SH-SY5Y (cell line): ENCODE data around the gene SPATA46.

Experiments used
- GATA2 ChIP-seq: IDR thresholded peaks from 2 replicates; pipeline ENCODE4 v1.6.1; 2011; ENCODE audit warnings: mild to moderate bottlenecking, low read depth, low read length
- GATA3 ChIP-seq: IDR thresholded peaks from 2 replicates; pipeline ENCODE4 v1.6.1; 2011; ENCODE audit warnings: low read depth, mild to moderate bottlenecking, low read length, moderate library complexity

SPATA46 gene

DNA sequence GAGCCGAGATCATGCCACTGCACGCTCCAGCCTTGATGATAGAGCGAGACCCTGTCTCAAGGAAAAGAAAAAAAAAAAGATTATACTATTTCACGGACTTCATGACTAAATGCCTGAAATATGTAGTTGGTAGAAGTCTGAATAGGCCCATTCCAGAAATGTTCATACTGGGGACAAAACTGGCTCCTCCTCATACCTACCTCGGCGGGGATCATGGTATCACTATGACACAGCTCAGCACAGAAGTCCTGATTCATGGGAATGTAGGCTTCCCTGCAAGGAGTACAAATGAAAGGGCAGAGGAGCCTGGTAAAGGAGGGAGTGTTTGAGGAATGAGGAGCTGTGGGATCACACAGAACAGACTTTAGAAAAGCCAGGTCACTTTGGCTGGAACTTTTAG, 5.0 kb downstream of the SPATA46 start:
- no peak for TF ChIP-seq GATA2
- no peak for TF ChIP-seq GATA3

DNA sequence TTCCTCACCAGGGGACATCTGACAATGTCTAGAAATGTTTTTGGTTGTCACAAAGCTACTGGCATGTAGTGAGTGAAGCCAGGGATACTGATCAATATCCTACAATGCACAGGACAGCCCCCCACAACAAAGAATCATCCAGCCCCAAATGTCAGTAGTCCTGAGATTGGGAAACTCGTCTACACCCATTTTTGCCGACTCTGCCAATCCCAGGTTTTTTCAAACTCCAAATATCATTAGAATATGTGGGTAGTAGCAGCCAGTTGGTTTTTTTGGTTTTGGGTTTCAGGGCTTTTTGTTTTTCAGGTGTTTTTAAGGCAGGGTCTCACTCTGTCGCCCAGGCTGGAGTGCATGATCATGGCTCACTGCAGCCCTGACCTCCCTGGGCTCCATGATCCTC, 5.9 kb downstream of the SPATA46 start:
- TF ChIP-seq GATA3, result no peak
- no peak for TF ChIP-seq GATA2

DNA sequence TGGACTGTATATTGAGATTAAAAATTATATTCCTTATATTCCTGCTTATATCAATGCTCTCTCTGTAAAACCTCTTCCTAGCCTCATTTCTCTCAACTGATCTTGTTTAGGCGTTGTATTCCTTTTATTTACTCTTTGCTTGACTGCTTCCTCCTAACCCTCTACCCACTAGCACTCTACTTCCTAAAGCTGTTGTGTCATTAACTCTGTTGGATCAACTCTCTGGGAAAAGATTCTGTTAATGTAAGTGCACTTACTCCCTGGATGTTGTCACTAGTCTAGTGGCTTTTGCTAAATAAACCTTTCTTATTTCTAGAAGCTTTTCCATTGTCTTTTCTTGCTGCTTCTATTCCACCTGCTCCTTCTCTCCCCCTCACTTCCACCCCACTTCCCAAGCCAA, 6.5 kb downstream of the SPATA46 start:
- TF ChIP-seq GATA2 (no peak), GATA3 (no peak)

DNA sequence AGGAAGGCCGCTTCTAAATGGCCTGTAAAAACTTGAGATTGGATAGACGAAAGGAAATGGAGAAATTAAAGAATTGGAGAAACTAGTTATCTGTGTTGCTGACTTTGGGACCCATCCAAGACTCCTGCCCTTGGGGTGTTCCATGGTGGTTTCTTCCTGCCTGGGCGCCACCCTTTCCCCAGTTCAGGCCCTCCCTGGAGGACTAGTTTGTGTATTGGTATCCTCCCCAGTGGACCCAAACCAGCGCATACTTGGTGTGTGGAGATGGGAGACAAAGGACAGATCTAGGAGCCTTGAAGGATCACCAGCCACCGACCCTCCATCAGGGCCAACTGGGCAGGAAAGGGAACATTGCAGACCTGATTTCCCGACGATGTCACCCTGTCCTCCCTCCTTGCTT, 7.1 kb downstream of the SPATA46 start:
- no peak for TF ChIP-seq GATA3
- TF ChIP-seq GATA2, result no peak

DNA sequence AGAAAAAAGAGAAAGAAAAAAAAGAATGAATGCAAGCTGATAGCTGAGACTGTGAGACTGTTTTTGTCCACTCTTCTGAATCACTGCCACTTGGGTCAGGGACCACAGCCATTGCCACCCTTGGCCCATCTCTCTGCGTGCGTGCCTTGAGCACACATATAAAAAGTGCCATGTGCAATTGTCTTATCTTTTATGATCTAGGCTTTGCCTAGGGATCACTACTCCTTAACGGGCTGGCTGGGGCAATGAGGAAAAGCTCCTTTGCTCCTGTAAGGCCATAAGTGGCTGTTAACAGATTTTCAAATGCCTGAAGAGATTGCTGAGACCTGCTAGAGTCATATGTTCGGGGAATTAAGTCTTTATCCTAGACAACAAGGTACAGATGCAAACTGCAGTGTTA, 8.2 kb downstream of the SPATA46 start:
- TF ChIP-seq GATA2 (peak; percentile 25; the same call in 1 of the 2 replicates), GATA3 (no peak)

DNA sequence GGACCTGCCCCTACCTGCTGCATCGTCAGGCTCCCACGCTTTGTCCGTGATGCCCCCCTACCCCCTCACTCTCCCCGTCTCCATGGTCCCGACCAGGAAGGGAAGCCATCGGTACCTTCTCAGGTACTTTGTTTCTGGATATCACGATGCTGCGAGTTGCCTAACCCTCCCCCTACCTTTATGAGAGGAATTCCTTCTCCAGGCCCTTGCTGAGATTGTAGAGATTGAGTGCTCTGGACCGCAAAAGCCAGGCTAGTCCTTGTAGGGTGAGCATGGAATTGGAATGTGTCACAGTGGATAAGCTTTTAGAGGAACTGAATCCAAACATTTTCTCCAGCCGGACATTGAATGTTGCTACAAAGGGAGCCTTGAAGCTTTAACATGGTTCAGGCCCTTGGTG, 8.9 kb downstream of the SPATA46 start:
- TF ChIP-seq GATA2 (peak; percentile 13; the same call in 1 of the 2 replicates), GATA3 (no peak)

GRCh38 chr1:162367073-162367472, 9.6 kb downstream of the SPATA46 start:
- TF ChIP-seq GATA3 (no peak), GATA2 (no peak)

- no peak for TF ChIP-seq GATA3
- TF ChIP-seq GATA2, result no peak
Observed at GRCh38 chr1:162366671-162367070, 10.0 kb downstream of the SPATA46 start.

DNA sequence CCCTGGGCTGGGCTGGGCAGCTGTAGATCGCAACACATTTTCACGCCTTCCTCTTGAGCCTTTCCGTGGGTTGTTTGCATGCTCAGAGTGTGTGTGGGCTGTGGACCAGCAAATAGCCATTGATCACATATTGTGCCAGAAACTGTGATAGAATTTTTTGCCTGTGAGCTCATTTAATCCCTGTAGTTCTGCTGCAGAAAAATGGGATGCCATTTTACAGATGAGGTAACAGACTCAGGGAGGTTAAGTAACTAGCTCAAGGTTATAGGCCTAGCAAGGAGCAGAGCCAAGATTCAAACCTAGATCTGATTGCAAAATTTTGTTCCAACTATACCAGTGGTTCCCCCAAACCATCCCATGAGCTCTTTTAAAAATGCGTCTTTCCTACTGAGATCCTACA, 10.5 kb downstream of the SPATA46 start:
- no peak for TF ChIP-seq GATA2
- TF ChIP-seq GATA3, result no peak

GRCh38 chr1:162365284-162366020, 11.2 kb downstream of the SPATA46 start:
- TF ChIP-seq GATA2 (no peak), GATA3 (no peak)

GRCh38 chr1:162364498-162364897, 12.2 kb downstream of the SPATA46 start:
- TF ChIP-seq GATA3 (no peak), GATA2 (no peak)

GRCh38 chr1:162363823-162364222, 12.8 kb downstream of the SPATA46 start:
- TF ChIP-seq GATA3 (no peak), GATA2 (no peak)

GRCh38 chr1:162361349-162361748, 15.3 kb downstream of the SPATA46 start:
- TF ChIP-seq GATA2 (no peak), GATA3 (no peak)

DNA sequence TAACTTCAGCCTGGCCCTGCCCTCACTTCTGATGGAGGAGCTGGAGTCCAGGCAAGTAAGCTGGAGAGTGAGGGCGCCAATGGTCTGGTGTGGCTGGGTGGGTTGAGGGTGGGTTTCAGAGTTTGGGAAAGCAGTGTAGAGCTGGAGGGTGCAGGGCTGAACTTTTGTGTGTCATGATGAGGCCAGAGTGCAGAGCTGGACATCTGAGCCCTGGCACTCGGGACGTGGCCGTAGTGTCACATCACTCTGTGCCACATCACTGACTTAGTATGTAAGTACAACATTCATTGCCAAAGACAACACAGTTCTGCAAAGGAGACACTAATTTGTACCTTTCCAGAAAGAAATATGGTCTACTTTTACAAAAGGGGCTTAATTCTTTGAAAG, 15.8 kb downstream of the SPATA46 start:
- TF ChIP-seq GATA2 (no peak), GATA3 (no peak)

DNA sequence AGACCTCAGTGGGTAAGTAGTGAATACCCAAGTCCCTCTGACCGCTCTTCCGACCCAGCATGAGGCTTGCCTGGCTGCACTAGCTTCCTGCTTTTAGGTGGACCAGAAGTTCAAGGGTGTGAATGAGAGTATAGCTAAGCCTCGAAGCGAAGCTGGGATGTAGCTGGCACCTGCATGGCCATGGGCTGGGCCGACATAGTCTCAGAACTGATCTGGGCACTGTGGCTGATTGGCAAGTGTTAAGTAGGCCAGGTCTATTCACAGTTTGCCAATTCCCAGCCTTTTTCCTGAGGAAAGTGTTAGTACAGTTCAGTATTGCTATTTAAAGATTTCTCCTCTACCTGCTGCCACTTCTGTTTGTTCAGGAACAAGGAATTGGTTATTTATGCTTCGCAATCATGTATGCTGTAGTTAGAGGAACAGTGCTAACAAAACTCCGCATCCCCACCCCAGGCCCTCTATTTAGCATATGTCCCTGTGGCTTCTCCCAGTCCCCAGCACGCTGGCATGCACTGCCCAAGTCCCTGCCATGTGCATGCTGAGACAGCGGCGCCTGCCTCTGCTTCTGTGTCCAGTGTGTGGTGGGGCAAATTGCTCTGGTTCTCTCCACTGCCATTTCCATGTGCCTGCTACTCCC, 16.3 kb downstream of the SPATA46 start:
- no peak for TF ChIP-seq GATA2
- TF ChIP-seq GATA3, result no peak
